Glutamatergic neuron (in vitro differentiated cells): ENCODE data around the gene FXYD2. TPM values are rescaled to one million over a fixed set of nuclear protein-coding genes. Genes with fewer than 3 reads are reported as not detected.

Experiments
- DNase-seq: peaks from one replicate; pipeline ENCODE4 v3.0.0; 2022
- H3K27ac Mint-ChIP-seq: one replicate; pipeline ENCODE4 v1.8.0; 2020; ENCODE audit warnings: mild to moderate bottlenecking, mixed read lengths, inconsistent platforms; ENCODE audit not compliant: unreplicated experiment
- H3K27me3 Mint-ChIP-seq: one replicate; pipeline ENCODE4 v1.8.0; 2020; ENCODE audit warnings: mild to moderate bottlenecking, moderate library complexity, mixed read lengths, inconsistent platforms; ENCODE audit not compliant: unreplicated experiment
- H3K36me3 Mint-ChIP-seq: one replicate; pipeline ENCODE4 v1.8.0; 2020; ENCODE audit warnings: mild to moderate bottlenecking, mixed read lengths, inconsistent platforms; ENCODE audit not compliant: unreplicated experiment
- H3K4me1 Mint-ChIP-seq: one replicate; pipeline ENCODE4 v1.8.0; 2020; ENCODE audit warnings: mild to moderate bottlenecking, low read depth, mixed read lengths, inconsistent platforms; ENCODE audit not compliant: unreplicated experiment
- H3K4me3 Mint-ChIP-seq: one replicate; pipeline ENCODE4 v1.8.0; 2020; ENCODE audit warnings: mild to moderate bottlenecking, mixed read lengths, inconsistent platforms; ENCODE audit not compliant: unreplicated experiment
- H3K9me3 Mint-ChIP-seq: one replicate; pipeline ENCODE4 v1.8.0; 2020; ENCODE audit warnings: mild to moderate bottlenecking, moderate library complexity, mixed read lengths, inconsistent platforms; ENCODE audit not compliant: unreplicated experiment
- CTCF ChIP-seq: fragments of 200-600 bp; sonication (generic); IDR thresholded peaks from one replicate; pipeline ENCODE4 v1.5.0; 2021; ENCODE audit not compliant: partially characterized antibody, unreplicated experiment
- total RNA-seq: library from RNA; stranded (reverse); fragmentation: NEBNext Ultra II Directional; extraction: Animal tissue kit (Norgen Biotek cat#: 25700); gene quantifications from one replicate; pipeline ENCODE4 v1.2.1, GENCODE V29; 2021; ENCODE audit not compliant: unreplicated experiment

The FXYD2 gene
- total RNA-seq, 1 donor from 2014 or later, result 0.44 TPM

- Mint-ChIP-seq H3K27me3 (no peaks in the 10 kb centered on the region), H3K9me3 (no peaks in the 10 kb centered on the region), H3K27ac (no peak overlapping the region), H3K36me3 (no peaks in the 10 kb centered on the region), H3K4me3 (no peak overlapping the region), H3K4me1 (peaks cover 15% of the 10 kb centered on the region)
- no peak for DNase-seq
- TF ChIP-seq CTCF, result no peak
These were observed 14.9 kb upstream of the FXYD2 start for GRCh38 chr11:117839380-117839881.

- no peak for DNase-seq
- H3K27ac Mint-ChIP-seq, result no peak overlapping the region
- no peaks in the 10 kb centered on the region for H3K9me3 Mint-ChIP-seq
- H3K36me3 Mint-ChIP-seq, result no peaks in the 10 kb centered on the region
- H3K27me3 Mint-ChIP-seq, result no peaks in the 10 kb centered on the region
- H3K4me1 Mint-ChIP-seq, result peaks cover 15% of the 10 kb centered on the region
- no peak overlapping the region for H3K4me3 Mint-ChIP-seq
- TF ChIP-seq CTCF, result no peak
These were observed 14.4 kb upstream of the FXYD2 start for GRCh38 chr11:117838901-117839300.

- Mint-ChIP-seq H3K27ac (no peak overlapping the region), H3K4me3 (peak overlapping the region; percentile 48), H3K36me3 (no peaks in the 10 kb centered on the region), H3K27me3 (peaks cover 2% of the 10 kb centered on the region), H3K9me3 (no peaks in the 10 kb centered on the region), H3K4me1 (peaks cover 15% of the 10 kb centered on the region)
- peak; percentile 13 for DNase-seq
- TF ChIP-seq CTCF, result no peak
These were observed 13.2 kb upstream of the FXYD2 start for GRCh38 chr11:117837791-117838190.

GRCh38 chr11:117837070-117837776, 12.7 kb upstream of the FXYD2 start:
- no peak for TF ChIP-seq CTCF

More at GRCh38 chr11:117837070-117837776, 12.7 kb upstream of the FXYD2 start:
- peak; percentile 38 for DNase-seq
- no peaks in the 10 kb centered on the region for H3K36me3 Mint-ChIP-seq
- peak overlapping the region; percentile 48 for H3K4me3 Mint-ChIP-seq
- H3K4me1 Mint-ChIP-seq, result peaks cover 15% of the 10 kb centered on the region
- no peaks in the 10 kb centered on the region for H3K9me3 Mint-ChIP-seq
- no peak overlapping the region for H3K27ac Mint-ChIP-seq
- H3K27me3 Mint-ChIP-seq, result peaks cover 4% of the 10 kb centered on the region
